Inflammatory macrophage treated with lipopolysaccharide for 1 hour (primary cell): ENCODE measurements around the gene ARMC8.
A peak's percentile ranks its signal among the peaks of the same experiment; 100 is the strongest.

ENCODE experiments used
- DNase-seq, 2 donors: peaks; one replicate each; pipeline ENCODE4 v3.0.0-alpha.2; 2020 to 2022

Gene ARMC8

DNA sequence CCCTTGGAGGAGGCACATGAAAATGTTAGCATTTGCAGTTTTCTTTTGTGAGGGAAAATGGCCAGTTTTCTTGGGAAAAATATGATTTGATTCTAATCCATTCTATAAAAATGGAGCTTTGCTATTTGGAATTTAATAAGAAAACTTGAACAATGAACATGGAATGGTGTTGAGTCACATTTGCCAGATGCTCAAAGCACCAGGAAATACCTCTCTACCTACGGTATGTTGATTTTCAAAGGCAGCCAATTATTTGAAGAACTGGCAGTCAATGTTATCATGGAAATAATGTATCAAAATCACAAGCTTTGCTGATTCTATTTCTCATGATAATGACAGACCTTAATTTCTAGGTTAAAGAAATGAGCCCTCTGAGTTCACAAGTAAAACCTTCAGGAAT, 127.7 kb downstream of the ARMC8 start:
- DNase-seq: no peak

DNA sequence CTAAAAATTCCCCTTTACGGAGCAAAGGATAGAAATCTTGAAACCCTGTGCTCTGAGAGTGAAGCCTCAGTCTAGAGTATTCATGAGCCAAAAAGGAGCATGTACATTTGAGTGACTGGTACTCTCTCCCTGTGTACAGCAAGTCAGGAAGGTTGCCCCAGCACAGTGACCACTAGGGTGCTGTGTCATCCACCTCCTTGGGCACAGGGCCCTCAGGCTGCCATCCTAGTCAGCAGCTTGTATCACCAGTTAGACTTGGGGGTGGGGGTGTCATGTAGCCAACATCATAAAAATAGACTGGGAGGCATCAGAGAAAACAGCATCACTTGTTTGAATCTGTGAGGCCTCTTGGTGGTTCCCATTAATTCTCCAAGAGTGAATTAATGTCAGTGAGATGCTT, 130.6 kb downstream of the ARMC8 start:
- DNase-seq: no peak

DNA sequence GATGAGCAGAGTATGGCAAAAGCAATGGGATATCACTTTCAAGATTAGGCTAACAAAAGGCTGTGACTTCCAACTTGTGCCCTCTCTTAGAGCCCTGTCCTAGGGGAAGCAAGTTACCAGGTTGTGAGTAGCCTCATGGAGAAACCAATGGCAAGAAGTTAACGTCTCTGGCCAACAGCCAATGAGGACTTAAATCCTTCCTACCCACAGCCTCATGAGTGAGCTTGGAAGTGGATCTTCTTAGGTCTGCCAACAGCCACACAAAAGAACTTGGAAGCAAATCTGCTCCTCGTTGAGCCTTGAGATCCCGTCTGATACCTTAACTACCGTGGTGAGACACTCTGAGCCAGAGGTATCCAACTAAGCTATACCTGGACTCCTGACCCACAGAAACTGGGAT, 136.9 kb downstream of the ARMC8 start:
- DNase-seq: no peak

DNA sequence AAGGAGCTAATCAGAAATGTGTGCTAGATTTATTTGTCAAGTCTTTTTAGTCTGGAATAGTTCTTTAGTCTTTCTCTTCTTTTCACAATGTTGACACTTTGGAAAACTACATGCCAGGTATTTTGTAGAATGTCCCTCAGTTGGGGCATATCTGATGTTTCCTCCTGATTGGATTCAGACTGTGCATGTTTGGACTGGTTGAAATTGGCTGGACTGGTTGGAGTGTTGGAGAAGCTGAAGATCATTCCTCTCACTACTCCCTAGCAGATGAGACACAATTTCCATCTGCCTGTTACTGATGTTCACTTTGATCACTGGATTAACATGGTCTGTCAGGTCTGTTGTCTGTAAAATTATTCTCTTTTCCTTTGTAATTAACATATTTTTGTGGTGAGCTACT, 138.9 kb downstream of the ARMC8 start:
- no peak for DNase-seq

DNA sequence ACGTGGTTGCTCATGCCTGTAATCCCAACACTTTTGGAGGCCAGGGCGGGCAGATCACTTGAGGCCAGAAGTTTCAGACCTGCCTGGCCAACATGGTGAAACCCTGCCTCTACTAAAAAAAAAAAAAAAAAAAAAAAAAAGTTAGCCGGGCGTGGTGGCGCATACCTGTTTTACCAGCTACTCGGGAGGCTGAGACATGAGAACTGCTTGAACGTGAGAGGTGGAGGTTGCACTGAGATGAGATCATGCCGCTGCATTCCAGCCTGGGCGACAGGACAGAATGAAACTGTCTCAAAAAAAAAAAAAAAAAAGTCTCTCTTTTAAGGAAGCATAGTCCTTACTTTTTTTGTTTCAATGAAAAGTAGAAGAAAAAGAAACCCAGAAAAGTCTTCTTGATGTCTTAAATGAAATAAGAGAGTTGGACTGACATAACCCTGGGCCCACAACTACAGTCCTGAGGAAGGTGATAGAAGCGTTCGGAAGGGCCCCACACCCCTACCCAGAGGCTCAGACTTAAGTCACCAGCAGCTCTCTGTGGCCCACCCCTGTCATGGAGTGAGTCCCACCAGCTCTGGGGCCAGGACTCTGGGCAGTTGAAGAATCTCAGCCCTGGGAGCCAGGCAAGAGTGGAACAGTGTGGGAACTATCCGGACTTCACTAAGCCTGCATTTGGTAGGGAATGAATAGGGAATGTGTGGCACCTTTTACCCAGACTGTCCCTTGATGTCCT, 139.9 kb downstream of the ARMC8 start:
- DNase-seq: no peak

DNA sequence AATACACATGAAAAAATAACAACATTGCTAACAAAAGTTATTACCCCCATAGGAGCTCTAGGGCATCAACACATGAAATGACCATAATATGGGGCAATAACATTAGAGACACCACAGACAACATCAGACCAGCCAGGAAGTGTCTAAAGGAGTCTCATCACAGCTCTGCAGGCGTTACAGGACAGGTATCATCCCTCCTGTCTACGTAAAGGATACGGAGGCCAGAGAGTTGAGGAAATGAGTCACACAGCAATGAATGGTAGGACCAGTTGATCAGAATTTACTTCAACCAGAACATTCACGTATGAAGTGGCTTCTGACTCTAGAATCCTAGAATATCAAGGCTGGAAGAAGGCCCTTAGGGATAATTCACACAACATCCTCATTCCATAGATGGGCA, 140.7 kb downstream of the ARMC8 start:
- no peak for DNase-seq

DNA sequence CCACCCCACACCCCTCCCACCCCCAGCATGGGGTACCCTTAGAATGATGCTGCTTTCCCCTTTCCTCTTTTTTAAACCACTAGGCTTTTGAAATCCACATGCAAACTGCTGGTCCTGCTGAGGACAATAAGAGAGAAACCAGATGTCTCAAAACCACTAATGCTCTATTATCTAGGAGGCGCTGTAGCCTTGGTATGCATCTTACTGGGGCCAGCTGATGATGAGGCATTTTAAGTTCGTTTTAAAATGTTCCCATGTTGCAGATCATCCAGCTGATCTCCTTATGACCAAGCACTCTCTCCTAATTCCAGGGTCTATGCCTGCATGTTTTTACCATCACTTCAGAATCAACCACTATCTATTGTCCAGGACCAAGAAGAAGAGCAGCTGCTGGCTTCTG, 141.2 kb downstream of the ARMC8 start:
- DNase-seq: peak; percentile 29 to 35

DNA sequence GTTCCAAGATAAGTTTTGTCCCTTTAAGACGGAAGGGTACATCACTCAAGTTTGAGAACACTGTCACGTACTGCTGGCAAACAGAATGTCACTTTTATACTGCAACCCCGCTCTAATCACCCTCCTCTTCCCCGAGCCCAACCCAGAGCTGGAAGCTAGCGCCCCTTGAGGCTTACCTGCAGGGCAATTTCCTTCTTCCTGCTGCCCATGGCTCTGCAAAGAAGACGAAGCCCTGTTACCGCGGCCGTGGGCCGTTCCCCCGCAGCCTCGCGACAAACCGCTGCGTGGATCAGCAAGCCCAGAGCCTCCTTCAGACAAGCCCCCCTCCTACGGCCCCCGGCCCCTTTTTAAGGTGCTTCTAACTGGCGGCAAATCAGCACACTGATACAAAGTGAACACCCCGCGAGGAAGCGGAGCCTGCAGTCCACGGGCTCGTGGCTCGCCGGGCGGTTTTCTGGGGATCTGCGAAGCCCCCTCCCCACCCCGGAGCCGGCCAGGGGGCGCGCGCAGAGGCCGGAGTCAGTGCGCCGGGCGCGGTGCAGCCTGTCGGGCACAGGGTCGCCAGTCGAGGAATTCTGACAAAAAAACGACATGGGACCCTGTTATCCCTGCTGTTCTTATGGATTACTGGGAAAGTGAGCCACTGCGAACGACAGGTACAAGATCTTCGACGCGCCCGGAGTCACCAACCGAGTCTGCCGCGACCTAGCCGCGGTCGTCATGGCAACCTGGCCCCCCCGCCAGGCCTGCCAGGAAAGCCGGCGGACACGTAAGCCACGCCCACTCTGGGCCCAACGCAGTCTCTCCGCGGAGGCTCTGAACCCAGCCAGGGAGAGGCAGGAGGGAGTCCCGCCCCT, 142.3 kb downstream of the ARMC8 start, which contains the start of gene NME9:
TSS of gene NME9 (minus strand) at position 725 of the 857 bp plus-strand sequence. CDS start at position 209, 516 bp downstream.
- DNase-seq: peak; percentile 26 to 32

DNA sequence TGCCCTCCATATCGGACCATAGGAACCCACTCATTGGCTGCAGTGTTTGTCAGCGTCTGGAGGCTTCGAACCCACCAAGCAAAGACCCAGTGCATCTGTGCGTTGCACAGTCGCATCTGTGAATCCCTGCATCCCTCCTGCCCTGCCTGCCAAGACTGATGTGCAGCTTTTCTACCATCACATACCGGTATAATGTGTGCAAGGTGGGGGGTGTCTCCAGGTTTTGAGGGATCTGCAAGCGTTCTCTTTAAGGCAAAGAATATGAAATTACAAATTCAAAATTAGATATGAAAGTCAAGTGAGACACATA, 142.8 kb downstream of the ARMC8 start:
- no peak for DNase-seq

DNA sequence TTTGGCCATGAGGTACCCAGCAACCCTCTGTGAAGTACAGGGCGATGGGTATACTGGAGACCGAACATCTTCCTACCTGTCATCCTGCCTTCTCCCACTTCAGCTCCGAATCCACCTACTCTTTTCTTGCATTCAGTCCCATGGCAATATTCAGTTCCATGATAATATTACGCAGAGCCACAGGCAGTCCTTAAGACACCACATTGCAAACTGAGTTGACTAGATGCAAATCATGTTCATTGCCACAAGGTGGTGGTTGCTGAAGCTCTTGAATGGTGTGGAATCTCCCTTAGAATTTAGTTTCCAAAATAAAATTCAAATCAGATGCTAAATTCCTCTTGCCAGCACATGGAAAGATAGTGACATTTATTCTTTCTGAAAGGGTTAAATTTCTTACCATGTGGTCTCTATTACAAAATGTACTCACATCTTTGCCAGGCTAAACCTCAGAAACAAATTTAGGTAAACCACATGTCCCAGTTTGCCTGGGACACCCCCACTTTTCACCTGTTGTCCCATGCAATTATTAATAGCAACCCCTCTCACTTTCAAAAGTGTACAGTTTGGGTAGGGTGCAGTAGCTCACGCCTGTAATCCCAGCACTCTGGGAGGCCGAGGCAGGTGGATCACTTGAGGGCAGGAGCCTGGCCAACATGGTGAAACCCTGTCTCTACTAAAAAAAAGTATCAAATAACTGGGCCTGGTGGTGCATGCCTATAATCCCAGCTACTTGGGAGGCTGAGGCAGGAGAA, 144.2 kb downstream of the ARMC8 start:
- peak in 1 of 2 donors; percentile 25 for DNase-seq

DNA sequence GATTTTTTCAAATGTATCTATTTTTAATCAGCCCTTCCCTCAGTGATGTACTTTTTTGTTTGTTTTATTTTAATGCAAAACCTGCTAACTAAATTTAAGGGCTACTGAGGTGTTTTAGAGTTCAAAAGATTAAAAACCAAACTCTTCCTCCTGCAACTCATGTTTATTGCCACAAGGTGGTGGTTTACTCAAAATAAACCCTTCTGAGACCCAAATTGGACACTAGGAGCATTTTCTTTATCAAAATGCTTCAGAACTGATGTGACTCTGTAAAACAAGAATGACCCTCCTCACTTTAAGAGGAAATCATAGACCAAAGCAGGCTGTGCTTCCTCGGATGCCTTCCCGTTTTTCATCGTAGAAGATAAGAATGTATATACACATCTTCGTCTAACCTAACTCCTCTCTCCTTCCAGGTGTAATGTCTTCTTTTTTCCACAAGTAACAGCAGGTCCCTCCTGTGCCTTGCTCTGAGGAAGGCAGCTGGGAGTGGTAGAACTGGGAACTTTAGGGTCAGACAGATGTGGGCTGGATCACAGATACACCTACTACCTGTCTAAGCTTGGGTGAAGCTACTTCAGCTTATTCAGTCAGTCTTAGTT, 145.5 kb downstream of the ARMC8 start:
- peak; percentile 38 to 68 for DNase-seq

DNA sequence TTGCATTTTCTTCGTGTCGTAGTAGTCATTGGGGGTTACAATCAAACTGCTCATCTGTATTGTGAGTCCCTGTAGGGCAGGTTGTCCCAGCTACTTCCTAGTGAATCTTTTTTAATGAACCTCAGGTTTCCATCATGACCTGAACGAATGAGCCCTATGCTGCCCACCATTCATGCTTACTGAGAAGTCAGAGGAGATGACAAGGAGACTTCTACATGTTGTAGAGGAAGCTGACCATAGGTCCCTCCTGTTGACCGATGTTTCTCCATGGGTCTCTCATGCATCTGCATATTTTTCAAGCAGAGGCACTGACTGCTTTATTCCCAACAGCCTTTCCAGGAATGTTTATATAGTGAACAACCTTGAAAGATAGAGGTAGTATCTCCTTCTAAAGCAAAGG, 147.5 kb downstream of the ARMC8 start:
- DNase-seq: no peak

DNA sequence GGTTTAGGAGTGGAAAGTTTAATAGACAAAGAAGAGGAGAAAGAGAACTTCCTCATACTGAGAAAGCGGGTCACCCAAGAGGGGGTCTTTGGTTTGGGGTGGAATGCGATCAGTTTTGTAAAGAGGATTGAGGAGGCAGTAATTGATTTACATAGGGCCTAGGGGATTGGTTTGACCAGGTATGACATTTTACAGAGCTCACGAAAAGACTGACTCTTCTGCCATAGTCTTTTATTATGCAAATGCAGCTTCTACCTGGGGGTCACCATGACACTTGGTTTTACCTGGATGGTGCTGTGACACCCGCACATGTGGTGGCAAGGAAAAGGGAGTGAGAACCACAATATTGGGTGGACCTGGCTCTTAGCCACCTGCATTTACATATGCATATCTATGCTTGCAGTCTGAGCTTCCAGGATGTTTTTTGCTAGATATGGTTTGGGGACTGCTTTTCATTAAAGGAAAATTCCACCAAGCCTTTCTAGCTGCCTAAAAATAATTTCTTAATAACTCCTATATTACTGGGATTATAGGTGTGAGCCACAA, 149.4 kb downstream of the ARMC8 start:
- DNase-seq: no peak

DNA sequence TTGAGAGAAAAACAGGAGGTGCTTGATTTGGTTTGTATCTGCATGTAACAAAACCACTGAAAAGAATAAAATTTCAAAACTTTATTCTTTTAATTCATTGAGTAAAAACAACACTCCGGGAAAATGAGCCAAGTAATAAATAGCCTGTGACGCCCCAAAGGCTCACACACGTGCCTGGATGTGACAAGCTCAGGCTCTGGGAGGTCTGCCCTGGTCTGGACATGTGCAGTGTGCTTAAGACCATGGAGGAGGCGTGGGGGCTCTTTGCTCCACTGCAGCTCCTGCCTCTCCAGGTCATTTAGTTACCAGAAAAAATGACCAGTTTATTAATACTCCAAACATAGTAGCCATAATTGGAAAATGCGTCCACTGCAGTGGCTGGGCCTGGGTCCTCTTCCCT, 151.1 kb downstream of the ARMC8 start:
- DNase-seq: no peak

DNA sequence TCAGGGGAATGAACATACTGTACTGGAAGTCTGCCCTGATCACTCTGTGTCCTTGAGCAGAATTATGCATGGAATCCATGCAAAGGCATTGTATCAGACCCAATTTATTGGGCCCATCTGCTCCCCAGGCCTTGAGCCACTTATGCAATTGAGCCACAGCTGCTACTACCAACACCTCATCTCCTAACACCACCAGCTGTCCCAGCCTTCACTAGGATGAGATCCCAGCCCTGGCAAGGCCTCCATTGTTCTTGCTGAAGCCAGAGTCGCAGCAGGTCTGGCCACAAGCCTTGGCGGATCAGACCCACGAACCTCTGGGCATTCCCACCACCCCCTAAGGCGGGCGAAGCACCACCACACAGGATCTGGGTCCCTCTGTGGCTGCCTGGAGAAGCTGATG, 151.7 kb downstream of the ARMC8 start:
- DNase-seq: no peak

DNA sequence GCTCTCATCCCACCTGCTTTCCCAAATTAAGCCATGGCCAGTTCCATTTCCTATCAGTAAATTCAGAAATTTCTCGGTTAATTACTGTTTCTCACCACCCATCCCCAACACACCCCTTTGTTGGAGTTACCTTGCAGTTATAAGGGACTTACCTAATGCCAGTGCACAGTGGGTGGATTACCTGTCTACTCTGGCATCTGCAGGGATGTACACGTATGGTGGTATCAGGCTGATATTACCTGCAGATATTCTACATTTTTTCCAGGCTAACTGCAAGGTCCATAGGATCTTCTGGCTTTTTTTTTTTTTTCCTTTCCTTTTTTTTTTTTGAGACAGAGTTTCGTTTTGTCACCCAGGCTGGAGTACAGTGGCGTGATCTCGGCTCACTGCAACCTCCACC, 153.4 kb downstream of the ARMC8 start:
- DNase-seq: no peak

DNA sequence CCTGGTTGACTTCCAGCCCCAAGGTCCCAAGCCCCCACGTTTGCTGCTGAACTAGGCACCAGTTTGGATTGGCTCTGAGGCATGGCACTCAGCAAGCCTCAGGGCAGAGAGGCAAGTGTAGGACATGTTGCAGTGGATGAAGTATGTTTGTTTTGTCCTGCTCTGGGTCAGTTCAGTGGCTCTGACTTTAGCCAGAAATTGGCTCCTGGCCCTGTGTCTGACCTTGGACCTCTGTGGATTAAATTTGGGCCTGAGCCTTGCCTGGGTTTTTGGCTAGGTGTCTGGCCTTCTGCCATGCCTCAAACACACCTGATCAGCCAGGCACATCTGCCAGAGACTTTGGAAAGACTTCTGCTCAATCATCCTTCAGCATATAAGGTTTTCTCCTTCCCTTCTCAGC, 157.7 kb downstream of the ARMC8 start:
- no peak for DNase-seq
